OCI-LY7 (cell line): Measurements from ENCODE around the gene MBOAT2. TPM values are rescaled to one million over a fixed set of nuclear protein-coding genes. Genes with fewer than 3 reads are reported as not detected.

Source experiments
- BruUV-seq: library from RNA; stranded (reverse); fragments of 400-500 nt; replicated peaks from 2 replicates; lab custom pipeline; 2021; lab: Mats Ljungman, UMichigan
- CTCF ChIA-PET: fragments of 300-600 bp; sonication (Branson Sonifier 250); formaldehyde crosslinking; loops from one replicate; lab custom pipeline; 2022; ENCODE audit warnings: antibody characterized with exemption; ENCODE audit not compliant: unreplicated experiment; lab: Charles Lee
- POLR2A ChIA-PET: fragments of 300-600 bp; sonication (Branson Sonifier 250); formaldehyde crosslinking; loops from one replicate; lab custom pipeline; 2022; ENCODE audit warnings: antibody characterized with exemption; lab: Charles Lee
- DNase-seq: peaks from one replicate; pipeline ENCODE4 v3.0.0-alpha.2; 2015; ENCODE audit warnings: low spot score
- H2AFZ ChIP-seq: fragments of 200-600 bp; sonication (generic), shearing (Covaris generic); 2 replicates; pipeline ENCODE4 v1.6.1; 2014; ENCODE audit warnings: mild to moderate bottlenecking, antibody characterized with exemption, low read length, moderate library complexity
- H3K27ac ChIP-seq: fragments of 200-600 bp; sonication (generic); 2 replicates; pipeline ENCODE4 v1.5.1; 2014; ENCODE audit warnings: mixed run types, low read depth, mild to moderate bottlenecking, moderate library complexity, low read length, inconsistent platforms; ENCODE audit not compliant: poor library complexity, severe bottlenecking
- H3K36me3 ChIP-seq: fragments of 200-600 bp; sonication (generic); 2 replicates; pipeline ENCODE4 v1.6.1; 2014; ENCODE audit warnings: mild to moderate bottlenecking, antibody characterized with exemption, low read length, moderate library complexity, mixed read lengths; ENCODE audit not compliant: insufficient read depth
- H3K4me1 ChIP-seq: fragments of 200-600 bp; sonication (generic); 2 replicates; pipeline ENCODE4 v1.5.1; 2014; ENCODE audit warnings: mild to moderate bottlenecking, low read length; ENCODE audit not compliant: insufficient read depth, poor library complexity, severe bottlenecking
- H3K4me2 ChIP-seq: fragments of 200-600 bp; sonication (generic); 2 replicates; pipeline ENCODE4 v1.6.1; 2014; ENCODE audit warnings: mild to moderate bottlenecking, low read length
- H3K4me3 ChIP-seq: fragments of 200-600 bp; sonication (generic); 2 replicates; pipeline ENCODE4 v1.5.1; 2014; ENCODE audit warnings: mild to moderate bottlenecking, low read depth, low read length; ENCODE audit not compliant: poor library complexity, severe bottlenecking
- H3K79me2 ChIP-seq: fragments of 200-600 bp; sonication (generic); 2 replicates; pipeline ENCODE4 v1.6.1; 2016; ENCODE audit warnings: low read depth, mild to moderate bottlenecking, low read length, moderate library complexity, mixed read lengths; ENCODE audit not compliant: insufficient read depth
- H3K9me2 ChIP-seq: fragments of 200-600 bp; sonication (generic); 2 replicates; pipeline ENCODE4 v1.6.1; 2016; ENCODE audit warnings: mild to moderate bottlenecking, low read length, mixed read lengths; ENCODE audit not compliant: insufficient read depth
- H3K9me3 ChIP-seq: fragments of 200-600 bp; sonication (generic); 2 replicates; pipeline ENCODE4 v1.6.1; 2014; ENCODE audit warnings: mild to moderate bottlenecking, mixed run types, low read length, mixed read lengths
- H4K20me1 ChIP-seq: fragments of 200-600 bp; sonication (generic); 2 replicates; pipeline ENCODE4 v1.6.1; 2014; ENCODE audit warnings: mild to moderate bottlenecking, antibody characterized with exemption, low read length, moderate library complexity, mixed read lengths; ENCODE audit not compliant: insufficient read depth
- CTCF ChIP-seq: fragments of 200-600 bp; sonication (generic); conservative IDR thresholded peaks from 2 replicates; pipeline ENCODE4 v1.5.1; 2014; ENCODE audit warnings: mild to moderate bottlenecking, antibody characterized with exemption, low read length, moderate library complexity, mixed read lengths
- EZH2phosphoT487 ChIP-seq: fragments of 200-600 bp; sonication (generic); IDR thresholded peaks from 2 replicates; pipeline ENCODE4 v1.6.1; 2018; ENCODE audit warnings: low read depth, borderline replicate concordance, mild to moderate bottlenecking, mixed run types, antibody characterized with exemption, low read length, moderate library complexity, mixed read lengths
- intact Hi-C: fragments of 100-400 bp; cut with micrococcal nuclease; formaldehyde crosslinking; loops from one replicate; pipeline ENCODE4 v1.10.0; 2022; ENCODE audit not compliant: unreplicated experiment
- total RNA-seq, 2 experiments: library from RNA; depleted of rRNA in 1 of 2; stranded (reverse); fragments of >200 nt in 1 of 2; shearing (Covaris generic) in 1 of 2; gene quantifications; 2 replicates each; pipeline ENCODE4 v1.2.3, GENCODE V29; 2014 to 2022

MBOAT2 gene
- total RNA-seq, 2 experiments from 2014 or later: 0.28 to 0.93 TPM

- DNase-seq: no peak
- no peaks in the 10 kb centered on the region for H3K9me3 ChIP-seq
- CTCF ChIA-PET: no interaction called here
- H4K20me1 ChIP-seq: no peaks in the 10 kb centered on the region; the same call in 1 of the 2 replicates
- H3K27ac ChIP-seq: no peak overlapping the region
- TF ChIP-seq CTCF (no peak), EZH2phosphoT487 (no peak)
- no peak overlapping the region for H3K4me2 ChIP-seq
- H2AFZ ChIP-seq: no peak overlapping the region
- H3K4me3 ChIP-seq: no peak overlapping the region
- no peaks in the 10 kb centered on the region for H3K9me2 ChIP-seq
- H3K4me1 ChIP-seq: no peaks in the 10 kb centered on the region
- H3K79me2 ChIP-seq: no peaks in the 10 kb centered on the region
- H3K36me3 ChIP-seq: no peaks in the 10 kb centered on the region
- intact Hi-C loops: no loop called here
- BruUV-seq: no TSS peak
- POLR2A ChIA-PET: interaction anchor here (0.6 kb wide), 1 partner anchor 95 kb away, joined by 3 read pairs; no protein-coding TSS in a partner anchor
Observed at GRCh38 chr2:8862230-8862629, 141.3 kb downstream of the MBOAT2 start.

GRCh38 chr2:8861797-8862196 is 141.7 kb downstream of the MBOAT2 start:
- no TSS peak for BruUV-seq
- no peaks in the 10 kb centered on the region for H3K4me1 ChIP-seq
- no peaks in the 10 kb centered on the region for H3K9me2 ChIP-seq
- ChIA-PET CTCF (no interaction called here), POLR2A (no interaction called here)
- no peak overlapping the region for H2AFZ ChIP-seq
- no peaks in the 10 kb centered on the region for H3K79me2 ChIP-seq
- no peaks in the 10 kb centered on the region for H3K9me3 ChIP-seq
- H3K4me3 ChIP-seq: no peak overlapping the region
- intact Hi-C loops: no loop called here
- H4K20me1 ChIP-seq: no peaks in the 10 kb centered on the region; the same call in 1 of the 2 replicates
- H3K4me2 ChIP-seq: no peak overlapping the region
- no peak for DNase-seq
- no peak for TF ChIP-seq CTCF
- TF ChIP-seq EZH2phosphoT487: no peak
- no peaks in the 10 kb centered on the region for H3K36me3 ChIP-seq
- no peak overlapping the region for H3K27ac ChIP-seq

- Histone ChIP-seq H3K4me1 (no peaks in the 10 kb centered on the region), H3K4me3 (no peak overlapping the region), H3K79me2 (no peaks in the 10 kb centered on the region), H3K36me3 (no peaks in the 10 kb centered on the region), H3K27ac (no peak overlapping the region), H3K9me3 (no peaks in the 10 kb centered on the region), H2AFZ (no peak overlapping the region), H3K9me2 (no peaks in the 10 kb centered on the region), H3K4me2 (no peak overlapping the region), H4K20me1 (no peaks in the 10 kb centered on the region)
- DNase-seq: no peak
- no TSS peak for BruUV-seq
- intact Hi-C loops: no loop called here
- POLR2A ChIA-PET: no interaction called here
- CTCF ChIA-PET: no interaction called here
- no peak for TF ChIP-seq EZH2phosphoT487
Observed at GRCh38 chr2:8860239-8860638, 143.2 kb downstream of the MBOAT2 start.
